GM13976 (cell line): Measurements from ENCODE around the gene MRPS2.
"Not testable (repeated sequence)": the region's sequence is repeated elsewhere in the genome, so short reads cannot be mapped to it uniquely, and the experiment has no call there.

ENCODE experiments used
- DNase-seq: peaks from one replicate; pipeline ENCODE4 v3.0.0; 2012; ENCODE audit warnings: low spot score
- in situ Hi-C: fragments of 300-500 bp; cut with MboI; formaldehyde crosslinking; loops from one replicate; pipeline ENCODE4 v1.12.0; 2022; ENCODE audit warnings: low sequenced_read_pairs, mixed read lengths, inconsistent platforms; ENCODE audit not compliant: unreplicated experiment
- TF ChIP-seq, protein P1 (sequence below): IDR thresholded peaks from 2 replicates; pipeline ENCODE4 v1.5.1; 2012; ENCODE audit warnings: borderline replicate concordance, mild to moderate bottlenecking; ENCODE audit not compliant: insufficient read depth; ENCODE audit errors: extremely low read depth, missing control alignments, control extremely low read depth

The MRPS2 gene

DNA sequence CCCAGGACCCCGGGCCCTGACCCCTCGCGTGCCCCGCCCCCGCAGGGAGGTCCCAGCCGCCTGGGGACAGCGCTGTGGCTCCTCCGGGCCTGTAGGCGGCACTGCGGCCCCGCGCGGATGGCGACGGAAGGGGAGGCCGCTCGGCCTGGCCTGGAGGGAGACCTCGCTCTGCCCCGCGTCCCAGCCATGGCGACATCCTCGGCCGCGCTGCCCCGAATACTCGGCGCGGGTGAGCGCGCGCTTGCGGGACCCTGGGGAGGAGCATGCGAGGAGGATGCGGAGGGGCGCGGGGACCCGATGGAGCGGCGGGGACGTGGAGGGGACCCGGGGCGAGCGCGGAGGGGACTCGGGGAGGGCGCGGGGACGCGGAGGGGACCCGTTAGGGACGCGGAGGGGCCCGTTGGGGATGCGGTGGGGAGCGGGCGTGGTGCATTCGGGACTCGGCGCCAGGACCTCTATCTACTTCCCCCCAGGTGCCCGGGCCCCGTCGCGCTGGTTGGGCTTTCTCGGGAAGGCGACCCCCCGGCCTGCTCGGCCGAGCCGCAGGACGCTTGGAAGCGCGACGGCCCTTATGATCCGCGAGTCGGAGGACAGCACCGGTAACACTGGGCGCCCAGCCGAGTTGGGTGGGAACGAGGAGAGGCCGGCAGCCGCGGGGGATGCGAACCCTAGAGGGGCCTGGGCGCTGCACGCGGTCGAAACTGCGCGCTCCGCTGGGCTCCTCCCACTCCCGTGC is at the start of gene MRPS2:
Gene MRPS2 (plus strand): TSS at position 158 of the 736 bp plus-strand sequence. CDS start 29 bp downstream, at position 187.
- DNase-seq: peak; percentile 96
- TF ChIP-seq, protein P1, sequence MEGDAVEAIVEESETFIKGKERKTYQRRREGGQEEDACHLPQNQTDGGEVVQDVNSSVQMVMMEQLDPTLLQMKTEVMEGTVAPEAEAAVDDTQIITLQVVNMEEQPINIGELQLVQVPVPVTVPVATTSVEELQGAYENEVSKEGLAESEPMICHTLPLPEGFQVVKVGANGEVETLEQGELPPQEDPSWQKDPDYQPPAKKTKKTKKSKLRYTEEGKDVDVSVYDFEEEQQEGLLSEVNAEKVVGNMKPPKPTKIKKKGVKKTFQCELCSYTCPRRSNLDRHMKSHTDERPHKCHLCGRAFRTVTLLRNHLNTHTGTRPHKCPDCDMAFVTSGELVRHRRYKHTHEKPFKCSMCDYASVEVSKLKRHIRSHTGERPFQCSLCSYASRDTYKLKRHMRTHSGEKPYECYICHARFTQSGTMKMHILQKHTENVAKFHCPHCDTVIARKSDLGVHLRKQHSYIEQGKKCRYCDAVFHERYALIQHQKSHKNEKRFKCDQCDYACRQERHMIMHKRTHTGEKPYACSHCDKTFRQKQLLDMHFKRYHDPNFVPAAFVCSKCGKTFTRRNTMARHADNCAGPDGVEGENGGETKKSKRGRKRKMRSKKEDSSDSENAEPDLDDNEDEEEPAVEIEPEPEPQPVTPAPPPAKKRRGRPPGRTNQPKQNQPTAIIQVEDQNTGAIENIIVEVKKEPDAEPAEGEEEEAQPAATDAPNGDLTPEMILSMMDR: peak; percentile 97
- in situ Hi-C loops: no loop called here

DNA sequence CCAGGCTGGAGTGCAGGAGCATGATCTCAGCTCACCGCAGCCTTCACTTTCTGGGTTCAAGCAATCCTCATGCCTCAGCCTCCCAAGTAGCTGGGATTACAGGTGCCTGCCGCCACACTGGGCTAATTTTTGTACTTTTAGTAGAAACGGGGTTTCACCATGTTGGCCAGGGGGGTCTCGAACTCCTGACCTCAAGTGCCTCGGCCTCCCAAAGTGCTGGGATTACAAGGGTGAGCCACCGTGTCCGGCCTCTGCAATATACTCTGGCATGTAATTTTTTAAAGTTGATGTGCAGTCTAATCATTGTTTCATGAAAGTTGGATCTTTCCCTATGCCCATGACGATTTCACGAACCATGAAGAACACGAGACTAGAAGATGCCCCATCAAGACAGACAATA is 49.5 kb upstream of the MRPS2 start:
- in situ Hi-C loops: no loop called here
- TF ChIP-seq, protein P1: no peak
- no peak for DNase-seq

DNA sequence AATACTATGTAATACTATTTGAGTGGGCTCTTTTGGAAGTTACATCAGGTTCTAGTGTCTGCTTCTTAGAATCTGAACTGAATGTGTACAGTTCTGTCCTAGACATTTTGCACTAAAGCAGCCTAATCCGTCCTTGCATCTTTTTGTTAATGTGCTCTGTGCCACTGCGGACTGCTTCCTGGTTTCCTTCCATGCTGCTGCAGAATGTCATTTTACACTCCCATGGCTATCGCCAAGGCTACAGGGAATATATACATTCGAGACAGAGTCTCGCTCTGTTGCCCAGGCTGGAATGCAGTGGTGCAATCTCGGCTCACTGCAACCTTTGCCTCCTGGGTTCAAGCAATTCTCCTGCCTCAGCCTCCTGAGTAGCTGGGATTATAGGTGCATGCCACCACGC is 48.6 kb upstream of the MRPS2 start:
- in situ Hi-C loops, DNase-seq: not testable (repeated sequence)

DNA sequence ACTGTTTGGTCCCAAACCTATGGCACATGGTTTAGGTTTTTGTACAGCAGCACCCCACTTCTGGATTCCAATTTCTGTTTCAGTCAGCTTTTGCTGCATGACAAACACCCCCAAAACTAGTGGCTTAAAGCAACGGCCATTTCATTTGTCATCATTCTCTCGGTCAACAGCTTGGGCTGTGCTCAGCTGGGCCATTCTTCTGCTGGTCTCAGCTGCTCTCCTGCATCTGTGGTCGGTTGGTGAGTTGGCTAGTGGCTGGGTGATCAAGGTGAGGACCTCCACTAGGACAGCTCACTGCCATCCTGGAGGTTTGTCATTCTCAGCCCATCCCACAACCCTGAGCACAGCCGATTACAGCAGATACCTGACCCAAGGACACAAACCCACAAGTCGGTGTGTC is 45.7 kb upstream of the MRPS2 start:
- in situ Hi-C loops: no loop called here
- TF ChIP-seq, protein P1: no peak
- DNase-seq: no peak

DNA sequence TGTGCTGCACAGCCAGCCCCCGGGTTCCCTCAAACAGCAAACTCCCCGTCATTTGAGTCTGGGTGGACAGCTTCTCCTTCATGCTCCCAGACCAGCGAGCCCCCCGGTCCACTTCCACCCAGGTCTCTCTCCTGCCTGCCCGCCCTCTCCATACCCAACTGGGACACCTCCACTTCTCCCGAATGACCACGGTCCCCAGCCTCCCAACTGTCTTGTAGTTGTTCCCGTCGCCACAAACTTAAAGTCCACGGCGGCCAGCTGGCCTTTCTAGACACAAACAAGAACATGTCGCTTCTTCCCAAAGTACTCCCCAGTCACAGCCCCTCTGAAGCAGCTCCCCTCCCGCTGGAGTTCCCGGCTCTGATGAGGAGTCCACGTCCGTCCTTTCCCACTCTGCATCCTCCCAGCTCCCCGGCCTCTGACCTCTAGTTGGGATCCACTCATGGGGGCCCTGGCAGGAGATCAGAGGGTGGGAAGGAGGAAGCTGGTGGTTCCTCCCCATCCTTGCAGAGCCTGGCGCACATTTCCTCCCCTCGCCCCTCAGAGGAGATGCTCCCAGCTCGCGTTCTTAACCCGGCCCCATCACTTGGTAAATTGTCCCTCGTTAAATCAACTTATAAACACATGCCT is 45.0 kb upstream of the MRPS2 start:
- TF ChIP-seq, protein P1: no peak
- DNase-seq: no peak
- in situ Hi-C loops: no loop called here

DNA sequence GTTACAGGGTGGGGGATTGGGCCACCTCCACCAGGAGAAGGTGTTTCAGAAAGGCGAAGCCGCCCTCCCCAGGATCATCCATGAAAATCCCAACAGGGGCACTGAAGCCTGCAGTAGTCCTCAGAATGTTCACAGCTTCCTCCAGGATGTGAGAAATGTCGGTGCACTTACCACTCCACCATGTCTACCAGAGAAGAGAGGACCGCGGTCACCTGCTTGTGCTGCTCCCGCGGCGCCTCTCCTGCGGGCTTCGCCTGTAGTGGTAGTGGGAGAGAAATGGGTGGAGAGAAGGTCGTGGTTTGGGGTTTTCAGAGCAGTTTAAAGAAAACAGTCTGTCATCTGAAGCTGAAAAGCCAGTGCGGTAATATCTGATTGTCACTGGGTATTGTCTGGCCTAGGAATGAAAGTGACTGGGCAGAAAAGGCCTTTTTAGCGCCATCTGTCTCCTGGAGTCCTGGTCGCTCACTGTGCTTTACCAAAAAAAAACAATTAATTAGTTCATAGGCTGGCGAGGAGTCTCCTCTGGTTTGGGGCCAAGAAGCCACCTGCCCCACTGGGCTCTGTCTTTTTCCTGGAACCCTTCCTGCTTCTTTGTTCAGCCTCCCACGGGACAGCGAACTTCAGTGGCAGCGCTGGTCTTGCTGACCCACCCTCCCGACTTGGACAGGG is 43.9 kb upstream of the MRPS2 start:
- no peak for DNase-seq
- in situ Hi-C loops: no loop called here
- TF ChIP-seq, protein P1: no peak

DNA sequence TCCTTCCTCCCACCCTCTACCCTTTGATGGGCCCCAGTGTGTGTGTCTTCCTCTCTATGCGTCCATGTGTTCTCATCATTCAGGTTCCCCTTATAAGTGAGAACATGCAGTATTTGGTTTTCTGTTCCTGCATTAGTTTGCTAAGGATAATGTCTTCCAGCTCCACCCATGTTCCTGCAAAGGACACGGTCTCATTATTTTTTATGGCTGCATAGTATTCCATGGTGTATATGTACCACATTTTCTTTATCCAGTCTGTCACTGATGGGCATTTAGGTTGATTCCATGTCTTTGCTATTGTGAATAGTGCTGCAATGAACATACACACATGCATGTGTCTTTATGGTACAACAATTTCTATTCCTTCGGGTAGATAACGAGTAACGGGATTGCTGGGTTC is 42.0 kb upstream of the MRPS2 start:
- in situ Hi-C loops: not testable (repeated sequence)

More for the DNA sequence above, 42.0 kb upstream of the MRPS2 start:
- DNase-seq: not testable (repeated sequence)
